IMR-90 (cell line): ENCODE results near the gene TSACC. TPM values are rescaled to one million over a fixed set of nuclear protein-coding genes. Genes with fewer than 3 reads are reported as not detected.

ENCODE experiments used
- ATAC-seq: fragments of 200-7000 bp; cut with Tn5 transposase; 2 replicates; pipeline ENCODE4 v1.9.1; 2020; ENCODE audit warnings: low read depth, mild to moderate bottlenecking, moderate library complexity
- BruUV-seq: library from RNA; stranded (reverse); fragments of 400-500 nt; replicated peaks from 2 replicates; lab custom pipeline; 2021; lab: Mats Ljungman, UMichigan
- CTCF ChIA-PET: fragments of 300-600 bp; formaldehyde crosslinking; extraction: SDS; loops from one replicate; lab custom pipeline; 2021; ENCODE audit warnings: antibody characterized with exemption; lab: Yijun Ruan, JAX
- POLR2A ChIA-PET: fragments of 300-600 bp; sonication (Branson Sonifier 250); formaldehyde crosslinking; loops from one replicate; lab custom pipeline; 2022; ENCODE audit warnings: antibody characterized with exemption; ENCODE audit not compliant: unreplicated experiment; lab: Charles Lee
- DNase-seq: peaks from one replicate; pipeline ENCODE4 v3.0.0; 2013
- H2AFZ ChIP-seq: replicated peaks from 2 replicates; pipeline ENCODE3; 2013; ENCODE audit warnings: low read length, mild to moderate bottlenecking; ENCODE audit not compliant: poor library complexity
- H2AK5ac ChIP-seq: 2 replicates; pipeline ENCODE4 v1.6.1; 2013; ENCODE audit warnings: low read depth, low read length, inconsistent platforms
- H2AK9ac ChIP-seq: replicated peaks from 2 replicates; pipeline ENCODE3; 2013; ENCODE audit warnings: mild to moderate bottlenecking, low read depth, low read length, moderate library complexity; ENCODE audit not compliant: poor library complexity
- H2BK120ac ChIP-seq: 2 replicates; pipeline ENCODE4 v1.6.1; 2013; ENCODE audit warnings: low read depth, low read length, inconsistent platforms
- H2BK15ac ChIP-seq: 3 replicates; pipeline ENCODE4 v1.6.1; 2013; ENCODE audit warnings: low read depth, low read length, inconsistent platforms
- H2BK20ac ChIP-seq: 2 replicates; pipeline ENCODE4 v1.6.1; 2013; ENCODE audit warnings: low read depth, mild to moderate bottlenecking, inconsistent platforms, low read length, moderate library complexity
- H2BK5ac ChIP-seq: 2 replicates; pipeline ENCODE4 v1.6.1; 2013; ENCODE audit warnings: mild to moderate bottlenecking, low read depth, low read length, inconsistent platforms; ENCODE audit not compliant: poor library complexity, severe bottlenecking
- H3K14ac ChIP-seq: replicated peaks from 2 replicates; pipeline ENCODE4 v1.6.1; 2013; ENCODE audit warnings: low read depth, low read length, inconsistent platforms
- H3K18ac ChIP-seq: 2 replicates; pipeline ENCODE4 v1.6.1; 2013; ENCODE audit warnings: low read depth, low read length, control low read depth
- H3K23ac ChIP-seq: 2 replicates; pipeline ENCODE4 v1.6.1; 2013; ENCODE audit warnings: low read depth, low read length, inconsistent platforms
- H3K27ac ChIP-seq: 2 replicates; pipeline ENCODE4 v1.5.1; 2013; ENCODE audit warnings: mild to moderate bottlenecking, control low read depth, low read length; ENCODE audit not compliant: insufficient read depth
- H3K27me3 ChIP-seq: 2 replicates; pipeline ENCODE4 v1.6.1; 2013; ENCODE audit warnings: low read length; ENCODE audit not compliant: control insufficient read depth, insufficient read depth
- H3K36me3 ChIP-seq: 2 replicates; pipeline ENCODE4 v1.6.1; 2013; ENCODE audit warnings: low read length, mixed read lengths; ENCODE audit not compliant: control insufficient read depth, insufficient read depth
- H3K4ac ChIP-seq: 2 replicates; pipeline ENCODE4 v1.6.1; 2013; ENCODE audit warnings: low read depth, low read length, inconsistent platforms
- H3K4me1 ChIP-seq: 2 replicates; pipeline ENCODE4 v1.6.1; 2013; ENCODE audit warnings: low read length, mixed read lengths; ENCODE audit not compliant: control insufficient read depth, insufficient read depth
- H3K4me2 ChIP-seq: 2 replicates; pipeline ENCODE4 v1.6.1; 2013; ENCODE audit warnings: low read depth, mild to moderate bottlenecking, control low read depth, low read length, moderate library complexity
- H3K4me3 ChIP-seq: 2 replicates; pipeline ENCODE4 v1.5.1; 2013; ENCODE audit warnings: low read depth, mild to moderate bottlenecking, control low read depth, low read length, moderate library complexity; ENCODE audit not compliant: insufficient read depth
- H3K56ac ChIP-seq: 2 replicates; pipeline ENCODE4 v1.6.1; 2013; ENCODE audit warnings: low read length, inconsistent platforms; ENCODE audit not compliant: insufficient read depth; ENCODE audit errors: extremely low read depth
- H3K79me1 ChIP-seq, 2 experiments: 2 replicates each; pipeline ENCODE4 v1.6.1; 2013; ENCODE audit warnings: low read length in 2 of 2, inconsistent platforms in 1 of 2, low read depth in 1 of 2
- H3K9ac ChIP-seq: 2 replicates; pipeline ENCODE4 v1.6.1; 2013; ENCODE audit warnings: low read depth, low read length, control low read depth
- H3K9me1 ChIP-seq: 2 replicates; pipeline ENCODE4 v1.6.1; 2013; ENCODE audit warnings: low read length, inconsistent platforms; ENCODE audit not compliant: insufficient read depth
- H3K9me3 ChIP-seq: 2 replicates; pipeline ENCODE4 v1.6.1; 2013; ENCODE audit warnings: low read length; ENCODE audit not compliant: control insufficient read depth, insufficient read depth
- H4K20me1 ChIP-seq: 2 replicates; pipeline ENCODE4 v1.6.1; 2013; ENCODE audit warnings: low read length, inconsistent platforms; ENCODE audit not compliant: insufficient read depth
- H4K5ac ChIP-seq: 2 replicates; pipeline ENCODE4 v1.6.1; 2013; ENCODE audit warnings: mild to moderate bottlenecking, low read depth, low read length, control low read depth
- H4K8ac ChIP-seq, 2 experiments: 2 replicates each; pipeline ENCODE4 v1.6.1; 2013; ENCODE audit warnings: low read depth in 2 of 2, low read length in 2 of 2, control low read depth in 1 of 2, inconsistent platforms in 1 of 2
- H4K91ac ChIP-seq: 2 replicates; pipeline ENCODE4 v1.6.1; 2013; ENCODE audit warnings: low read depth, low read length, inconsistent platforms; ENCODE audit not compliant: insufficient read depth
- CEBPB ChIP-seq: IDR thresholded peaks from 2 replicates; pipeline ENCODE4 v1.6.1; 2012; ENCODE audit warnings: low read depth, low read length, improper control_type of control experiment
- FOS ChIP-seq: fragments of 150-350 bp; IDR thresholded peaks from 2 replicates; pipeline ENCODE4 v1.6.1; 2016; ENCODE audit warnings: low read depth, low read length
- USF2 ChIP-seq: fragments of 150-350 bp; IDR thresholded peaks from 2 replicates; pipeline ENCODE4 v1.6.1; 2017; ENCODE audit warnings: mild to moderate bottlenecking, antibody characterized with exemption, low read length, low read depth
- WGBS, 2 experiments: methylation state at CpG; one replicate each; pipeline versions ENCODE4 v1.1.5 to v1.1.7; 2013; ENCODE audit warnings: missing lambda C conversion rate in 2 of 2; ENCODE audit not compliant: insufficient read length in 1 of 2; ENCODE audit errors: extremely low coverage in 2 of 2; 5-methylcytosine and 5-hydroxymethylcytosine counted together
- dilution Hi-C: fragments of 300-500 bp; cut with HindIII; formaldehyde crosslinking; loops from one replicate; pipeline ENCODE4 v1.14.3; 2018; ENCODE audit warnings: low sequenced_read_pairs; ENCODE audit not compliant: unreplicated experiment
- in situ Hi-C: fragments of 300-500 bp; cut with MboI; formaldehyde crosslinking; loops from 3 replicates; pipeline ENCODE4 v1.14.3; 2019; ENCODE audit warnings: low sequenced_read_pairs, inconsistent platforms, mixed read lengths
- intact Hi-C: fragments of 100-400 bp; cut with micrococcal nuclease; formaldehyde crosslinking; loops from 2 replicates; pipeline ENCODE4 v1.10.0; 2022
- polyA plus RNA-seq, 3 experiments: library from polyadenylated mRNA; depleted of rRNA; stranded (reverse); fragments of >200 nt; gene quantifications; 2 replicates each; pipeline ENCODE4 v1.2.3, GENCODE V29; 2012; ENCODE audit warnings: low replicate concordance in 1 of 3
- total RNA-seq: library from RNA; depleted of rRNA; stranded (reverse); fragments of >200 nt; gene quantifications from 2 replicates; pipeline ENCODE4 v1.2.3, GENCODE V29; 2012
- TF ChIP-seq, protein P1 (sequence below): fragments of 150-350 bp; IDR thresholded peaks from 2 replicates; pipeline ENCODE4 v1.6.1; 2016; ENCODE audit warnings: low read depth, mild to moderate bottlenecking, low read length, moderate library complexity, borderline replicate concordance
- TF ChIP-seq, protein P2 (sequence below): conservative IDR thresholded peaks from 2 replicates; pipeline ENCODE4 v1.5.1; 2012; ENCODE audit warnings: mild to moderate bottlenecking, low read depth, low read length, improper control_type of control experiment

Gene TSACC
- total and polyA plus RNA-seq, 2 of the 4 experiments (the other 2 are of a cell fraction): 0.75 TPM; not detected in 1

GRCh38 chr1:156376146-156376545 is 37.8 kb downstream of the TSACC start:
- no CpG with 5 or more reads among the region's 2 CpGs for WGBS, 2 experiments
- ChIA-PET POLR2A (no interaction called here), CTCF (interaction anchor here (1.0 kb wide), 1 partner anchor 9 kb away, joined by 7 read pairs; no protein-coding TSS in a partner anchor)

More at GRCh38 chr1:156376146-156376545, 37.8 kb downstream of the TSACC start:
- Histone ChIP-seq H3K56ac (no peak overlapping the region), H2BK120ac (no peak overlapping the region), H2AK5ac (no peak overlapping the region), H3K18ac (no peak overlapping the region), H3K79me1 (no peaks in the 10 kb centered on the region), H4K5ac (no peak overlapping the region), H2AK9ac (no peak overlapping the region), H3K4me1 (peaks cover 2% of the 10 kb centered on the region; the same call in 1 of the 2 replicates), H2BK15ac (no peak overlapping the region), H4K20me1 (no peaks in the 10 kb centered on the region), H4K8ac (no peak overlapping the region), H4K91ac (no peak overlapping the region), H3K9me1 (no peaks in the 10 kb centered on the region; the same call in 1 of the 2 replicates), H3K23ac (no peak overlapping the region), H3K4me2 (no peak overlapping the region), H3K9me3 (no peaks in the 10 kb centered on the region), H3K27ac (no peak overlapping the region), H3K36me3 (no peaks in the 10 kb centered on the region), H3K4ac (no peak overlapping the region), H2BK5ac (no peak overlapping the region), H3K9ac (no peak overlapping the region), H2AFZ (no peak overlapping the region), H2BK20ac (no peak overlapping the region), H3K14ac (no peak overlapping the region), H3K4me3 (no peak overlapping the region), H3K27me3 (peaks cover 25% of the 10 kb centered on the region)
- in situ Hi-C loops (no loop called here), dilution Hi-C loops (no loop called here), intact Hi-C loops (no loop called here)
- DNase-seq (peak; percentile 32), ATAC-seq (no peak)
- TF ChIP-seq CEBPB: peak; percentile 96
- no peak for TF ChIP-seq FOS
- TF ChIP-seq, protein P1, sequence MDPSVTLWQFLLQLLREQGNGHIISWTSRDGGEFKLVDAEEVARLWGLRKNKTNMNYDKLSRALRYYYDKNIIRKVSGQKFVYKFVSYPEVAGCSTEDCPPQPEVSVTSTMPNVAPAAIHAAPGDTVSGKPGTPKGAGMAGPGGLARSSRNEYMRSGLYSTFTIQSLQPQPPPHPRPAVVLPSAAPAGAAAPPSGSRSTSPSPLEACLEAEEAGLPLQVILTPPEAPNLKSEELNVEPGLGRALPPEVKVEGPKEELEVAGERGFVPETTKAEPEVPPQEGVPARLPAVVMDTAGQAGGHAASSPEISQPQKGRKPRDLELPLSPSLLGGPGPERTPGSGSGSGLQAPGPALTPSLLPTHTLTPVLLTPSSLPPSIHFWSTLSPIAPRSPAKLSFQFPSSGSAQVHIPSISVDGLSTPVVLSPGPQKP: no peak
- TF ChIP-seq USF2: no peak
- TF ChIP-seq, protein P2, sequence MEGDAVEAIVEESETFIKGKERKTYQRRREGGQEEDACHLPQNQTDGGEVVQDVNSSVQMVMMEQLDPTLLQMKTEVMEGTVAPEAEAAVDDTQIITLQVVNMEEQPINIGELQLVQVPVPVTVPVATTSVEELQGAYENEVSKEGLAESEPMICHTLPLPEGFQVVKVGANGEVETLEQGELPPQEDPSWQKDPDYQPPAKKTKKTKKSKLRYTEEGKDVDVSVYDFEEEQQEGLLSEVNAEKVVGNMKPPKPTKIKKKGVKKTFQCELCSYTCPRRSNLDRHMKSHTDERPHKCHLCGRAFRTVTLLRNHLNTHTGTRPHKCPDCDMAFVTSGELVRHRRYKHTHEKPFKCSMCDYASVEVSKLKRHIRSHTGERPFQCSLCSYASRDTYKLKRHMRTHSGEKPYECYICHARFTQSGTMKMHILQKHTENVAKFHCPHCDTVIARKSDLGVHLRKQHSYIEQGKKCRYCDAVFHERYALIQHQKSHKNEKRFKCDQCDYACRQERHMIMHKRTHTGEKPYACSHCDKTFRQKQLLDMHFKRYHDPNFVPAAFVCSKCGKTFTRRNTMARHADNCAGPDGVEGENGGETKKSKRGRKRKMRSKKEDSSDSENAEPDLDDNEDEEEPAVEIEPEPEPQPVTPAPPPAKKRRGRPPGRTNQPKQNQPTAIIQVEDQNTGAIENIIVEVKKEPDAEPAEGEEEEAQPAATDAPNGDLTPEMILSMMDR: peak; percentile 20; the same call in 1 of the 2 replicates
- BruUV-seq: no TSS peak
